Activated CD4-positive, alpha-beta T cell treated with anti-CD3 and anti-CD28 coated beads, Interleukin-2, amount 50 U/mL, for 16 hours (primary cell): ENCODE results near the gene LARP6.

ENCODE experiments used
- DNase-seq: peaks from one replicate; pipeline ENCODE4 v3.0.0-alpha.2; 2020

LARP6 gene

GRCh38 chr15:70793694-70794093, 60.3 kb downstream of the LARP6 start:
- no peak for DNase-seq

DNA sequence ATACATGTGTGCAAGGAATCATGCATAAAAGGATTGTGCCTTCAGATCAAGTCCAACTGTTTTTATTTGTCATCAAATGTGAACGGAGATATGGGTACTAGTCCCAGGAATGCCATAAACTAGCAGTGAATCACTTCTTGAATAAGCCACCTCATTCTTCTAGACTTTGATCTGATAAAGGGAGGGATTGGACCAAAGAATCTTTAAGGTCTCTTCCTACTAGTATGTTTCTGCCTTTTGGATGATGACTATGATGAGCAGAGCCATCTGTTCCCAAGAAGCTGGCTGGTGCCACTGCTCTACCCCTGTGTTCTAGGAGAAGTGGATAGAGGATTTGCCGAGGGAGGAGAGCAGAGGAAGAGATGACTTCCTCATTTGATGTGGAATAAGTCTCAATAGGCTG, 61.8 kb downstream of the LARP6 start:
- no peak for DNase-seq

DNA sequence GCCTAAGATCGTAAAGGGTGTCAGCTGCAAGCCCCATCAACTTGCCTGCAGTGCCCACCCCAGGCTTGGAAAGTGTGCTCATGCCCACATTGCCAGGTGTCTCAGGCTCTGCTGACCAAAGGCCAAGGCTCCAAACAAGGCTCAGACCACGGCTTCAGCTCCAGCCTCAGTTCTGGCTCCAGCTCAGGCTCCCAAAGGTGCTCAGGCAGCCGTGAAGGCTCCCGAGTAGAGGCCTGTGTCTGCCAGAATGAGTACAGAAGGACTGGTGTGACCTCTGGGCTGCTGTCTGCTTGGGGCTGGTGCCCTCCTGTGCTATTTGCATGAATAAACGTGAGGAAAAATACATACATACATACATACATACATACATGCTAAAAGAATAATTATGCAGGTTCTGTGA, 62.7 kb downstream of the LARP6 start:
- DNase-seq, result no peak

DNA sequence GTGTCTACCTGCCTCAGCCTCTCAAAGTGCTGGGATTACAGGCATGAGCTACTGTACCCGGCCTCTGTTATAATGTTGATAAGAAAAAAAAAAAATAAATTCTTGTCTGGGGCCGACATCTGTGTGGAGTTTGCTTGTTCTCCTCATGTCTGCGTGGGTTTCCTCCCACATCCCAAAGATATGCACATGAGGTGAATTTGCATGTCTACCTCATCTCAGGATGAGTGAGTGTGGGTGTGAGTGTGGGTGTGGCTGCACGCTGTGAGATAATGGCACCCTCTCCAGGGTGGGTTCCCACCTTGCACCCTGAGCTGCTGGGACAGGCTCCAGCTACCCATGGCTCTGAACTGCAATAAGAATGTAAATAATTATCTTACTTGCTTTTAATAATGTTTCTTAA, 64.7 kb downstream of the LARP6 start:
- no peak for DNase-seq

- DNase-seq, result no peak
Measured at GRCh38 chr15:70788114-70789049, 65.6 kb downstream of the LARP6 start.

GRCh38 chr15:70786996-70787395, 67.0 kb downstream of the LARP6 start:
- no peak for DNase-seq

GRCh38 chr15:70783610-70784022, 70.3 kb downstream of the LARP6 start:
- DNase-seq, result no peak

- DNase-seq, result no peak
Measured at GRCh38 chr15:70783041-70783440, 70.9 kb downstream of the LARP6 start.

GRCh38 chr15:70781236-70781635, 72.7 kb downstream of the LARP6 start:
- DNase-seq, result no peak
